Left colon (tissue), 2 donors: ENCODE results near the gene MILR1. TPM values are rescaled to one million over a fixed set of nuclear protein-coding genes. Genes with fewer than 3 reads are reported as not detected.

Experiments used
- ATAC-seq: fragments of 200-7000 bp; cut with Tn5 transposase; one replicate; pipeline ENCODE4 v1.9.1; 2020; ENCODE audit warnings: mild to moderate bottlenecking, moderate library complexity
- DNase-seq, 2 donors: peaks; one replicate each; pipeline ENCODE4 v3.0.0-alpha.2; 2020
- intact Hi-C, 2 donors: fragments of 100-400 bp; cut with DNase I in 1 of 2; cut with micrococcal nuclease in 1 of 2; formaldehyde crosslinking; loops; one replicate each; pipeline versions ENCODE4 v1.11.2 to v1.14.0; 2022; cut with DNase I, micrococcal nuclease
- microRNA-seq, 2 donors: library from miRNA; unstranded; fragments of <30 nt; microRNA quantifications; one replicate each; pipeline versions ENCODE4 v1.1.0 to v1.2.0, GENCODE V29; 2020
- total RNA-seq, 2 donors: library from RNA; stranded (reverse); fragmentation: NEBNext Ultra II Directional; extraction: Animal tissue kit (Norgen Biotek cat#: 25700); gene quantifications; one replicate each; pipeline ENCODE4 v1.2.1, GENCODE V29; 2021
- donor health status: DM: no; HTN: no; CAD: no.
- donor health status: DM: yes; HTN: yes; CAD: no.

The MILR1 gene
- total RNA-seq, 2 donors from 2014 or later = 0.82 to 3.3 TPM

- intact Hi-C loops = no loop called here
- DNase-seq (no peak), ATAC-seq (no peak)
Observed at GRCh38 chr17:64508683-64509082, 59.8 kb downstream of the MILR1 start.

DNA sequence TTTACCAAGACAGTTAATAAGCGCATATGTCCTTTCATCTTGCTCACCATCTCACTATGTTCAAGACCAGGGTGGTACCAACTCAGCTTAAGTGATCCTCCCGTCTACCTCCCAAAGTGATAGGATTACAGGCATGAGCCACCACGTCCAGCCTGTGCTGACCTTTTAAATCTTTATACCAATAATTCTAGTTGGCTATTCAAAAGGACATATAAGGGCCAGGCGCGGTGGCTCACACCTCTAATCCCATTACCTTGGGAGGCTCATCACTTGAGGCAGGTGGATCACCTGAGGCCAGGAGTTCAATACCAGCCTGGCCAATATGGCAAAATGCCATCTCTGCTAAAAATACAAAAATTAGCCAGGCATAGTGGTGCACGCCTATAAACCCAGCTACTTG, 60.3 kb downstream of the MILR1 start:
- ATAC-seq = no peak
- DNase-seq = no peak
- intact Hi-C loops = no loop called here

- intact Hi-C loops = no loop called here
- DNase-seq = no peak
- no peak for ATAC-seq
Observed at GRCh38 chr17:64515419-64515818, 66.5 kb downstream of the MILR1 start.

GRCh38 chr17:64515829-64516228, 66.9 kb downstream of the MILR1 start:
- no peak for ATAC-seq
- intact Hi-C loops = no loop called here
- no peak for DNase-seq

Small RNA genes lying within 50 kb of the gene (microRNA-seq; reads per million reads assigned to microRNA genes)
- gene MIR1273E (0 reads per million in 2 donors), gene MIR3064 (4.3 to 12.2 reads per million in 2 donors), gene MIR5047 (0 reads per million in 2 donors)

Other genes starting within 250 kb of the MILR1 start
- 10 to 100 TPM; 32.9 to 36.4 TPM for gene TEX2, start 185.9 kb upstream of the MILR1 start, total RNA-seq
- 10 to 100 TPM; 42.2 to 53.7 TPM for gene PECAM1, start 58.3 kb upstream of the MILR1 start, total RNA-seq
- 10 to 100 TPM in 1 of 2 donors, 1 to 10 TPM in 1; 9.4 to 10.4 TPM for gene POLG2, start 47.9 kb downstream of the MILR1 start, total RNA-seq
- gene DDX5, start 57.2 kb downstream of the MILR1 start, total RNA-seq = 100 to 1,000 TPM; 445 to 466 TPM
- 10 to 100 TPM; 31.9 to 35.0 TPM for gene CEP95, start 57.9 kb downstream of the MILR1 start, total RNA-seq
- 10 to 100 TPM; 14.1 to 20.0 TPM for gene SMURF2, start 213.2 kb downstream of the MILR1 start, total RNA-seq